HPDE6-E6E7 (cell line): Measurements from ENCODE around the gene EVL.
A peak's percentile ranks its signal among the peaks of the same experiment; 100 is the strongest.

Source experiments
- DNase-seq: peaks from one replicate; pipeline ENCODE4 v3.0.0; 2011; ENCODE audit warnings: missing footprints; ENCODE audit errors: extremely low spot score

Gene EVL

GRCh38 chr14:100065942-100066574, 836 bp downstream of the EVL start:
- DNase-seq: no peak

GRCh38 chr14:100066962-100067361, 1.7 kb downstream of the EVL start:
- no peak for DNase-seq

GRCh38 chr14:100067481-100067880, 2.3 kb downstream of the EVL start:
- DNase-seq: no peak

- DNase-seq: peak; percentile 76
These were observed 3.0 kb downstream of the EVL start for GRCh38 chr14:100067971-100068959.

GRCh38 chr14:100069161-100069800, 4.1 kb downstream of the EVL start:
- no peak for DNase-seq

GRCh38 chr14:100070310-100070709, 5.1 kb downstream of the EVL start:
- no peak for DNase-seq

GRCh38 chr14:100071545-100071944, 6.3 kb downstream of the EVL start:
- DNase-seq: no peak

- DNase-seq: peak; percentile 75
These were observed 7.6 kb downstream of the EVL start for GRCh38 chr14:100072783-100073346.

- DNase-seq: no peak
These were observed 8.6 kb downstream of the EVL start for GRCh38 chr14:100073576-100074430.

- no peak for DNase-seq
These were observed 9.3 kb downstream of the EVL start for GRCh38 chr14:100074431-100075100.

- no peak for DNase-seq
These were observed 10.5 kb downstream of the EVL start for GRCh38 chr14:100075681-100076080.

- no peak for DNase-seq
These were observed 10.9 kb downstream of the EVL start for GRCh38 chr14:100076133-100076532.

GRCh38 chr14:100076606-100077005, 11.4 kb downstream of the EVL start:
- DNase-seq: no peak

- no peak for DNase-seq
These were observed 12.2 kb downstream of the EVL start for GRCh38 chr14:100077441-100077840.

GRCh38 chr14:100078216-100078803, 13.1 kb downstream of the EVL start:
- DNase-seq: no peak

- DNase-seq: no peak
These were observed 13.9 kb downstream of the EVL start for GRCh38 chr14:100078997-100079725.

GRCh38 chr14:100079726-100080005, 14.4 kb downstream of the EVL start:
- no peak for DNase-seq

- DNase-seq: no peak
These were observed 15.0 kb downstream of the EVL start for GRCh38 chr14:100080206-100080605.

- no peak for DNase-seq
These were observed 16.9 kb downstream of the EVL start for GRCh38 chr14:100081997-100082625.
